Ascending aorta (tissue), 2 donors: ENCODE results near the gene NPTXR. TPM values are rescaled to one million over a fixed set of nuclear protein-coding genes. Genes with fewer than 3 reads are reported as not detected.

Source experiments
- DNase-seq, 2 donors: peaks; one replicate each; pipeline ENCODE4 v3.0.0-alpha.2; 2019; ENCODE audit warnings: low spot score in 2 of 2
- H3K27ac ChIP-seq, 2 donors: fragments of 200-600 bp; sonication (generic); one replicate each; pipeline ENCODE4 v1.5.1; 2016 to 2017; ENCODE audit warnings: mild to moderate bottlenecking in 1 of 2
- H3K27me3 ChIP-seq: fragments of 200-600 bp; sonication (generic); one replicate; pipeline ENCODE4 v1.5.1; 2017
- H3K36me3 ChIP-seq, 2 donors: fragments of 200-600 bp; sonication (generic); one replicate each; pipeline ENCODE4 v1.5.1; 2016
- H3K4me1 ChIP-seq, 2 donors: fragments of 200-600 bp; sonication (generic); one replicate each; pipeline ENCODE4 v1.5.1; 2016 to 2017; ENCODE audit warnings: mild to moderate bottlenecking in 1 of 2
- H3K4me3 ChIP-seq, 2 donors: fragments of 200-600 bp; sonication (generic); one replicate each; pipeline ENCODE4 v1.5.1; 2016 to 2017; ENCODE audit warnings: mild to moderate bottlenecking in 1 of 2
- H3K9me3 ChIP-seq, 2 donors: fragments of 200-600 bp; sonication (generic); one replicate each; pipeline ENCODE4 v1.5.1; 2016
- intact Hi-C: fragments of 100-400 bp; cut with DNase I; formaldehyde crosslinking; loops from one replicate; pipeline ENCODE4 v1.15.1; 2023
- total RNA-seq: library from RNA; depleted of rRNA; stranded (reverse); fragments of >200 nt; gene quantifications from one replicate; pipeline ENCODE4 v1.1.0, GENCODE V29; 2016
- TF ChIP-seq, protein P1 (sequence below), 3 experiments: fragments of 200-600 bp in 2 of 3; fragments of 450-650 bp in 1 of 3; sonication (generic) in 2 of 3; IDR thresholded peaks; one replicate each; pipeline ENCODE4 v1.5.1; 2016 to 2019; ENCODE audit warnings: antibody characterized with exemption in 3 of 3, mild to moderate bottlenecking in 1 of 3, moderate library complexity in 1 of 3

NPTXR gene
- total RNA-seq, 1 donor from 2014 or later, result 46.3 TPM

DNA sequence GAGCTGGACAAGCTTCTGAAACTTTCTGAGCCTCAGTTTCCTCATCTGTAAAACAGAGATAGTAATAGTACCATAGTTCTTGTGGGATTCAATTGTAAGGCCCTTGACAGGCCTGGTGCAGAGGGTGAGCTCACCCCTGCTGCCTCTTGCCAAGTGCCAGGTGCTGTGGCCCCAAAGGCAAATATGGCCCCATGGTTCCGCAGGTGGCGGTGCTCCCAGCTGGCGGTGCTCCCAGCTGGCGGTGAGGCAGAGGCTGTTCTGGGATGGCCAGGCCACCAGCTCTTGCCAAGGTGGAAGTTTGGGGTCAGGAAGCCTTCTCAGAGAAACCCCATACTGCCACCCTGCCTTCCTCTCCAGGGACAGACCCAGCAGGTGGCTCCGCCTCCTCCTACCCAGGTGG, 8.8 kb downstream of the NPTXR start:
- Histone ChIP-seq H3K27me3 (no peaks in the 10 kb centered on the region), H3K36me3 (no peaks in the 10 kb centered on the region), H3K4me1 (no peaks in the 10 kb centered on the region), H3K9me3 (no peaks in the 10 kb centered on the region), H3K27ac (no peak overlapping the region), H3K4me3 (no peak overlapping the region)
- DNase-seq, result no peak
- intact Hi-C loops, result no loop called here
- TF ChIP-seq, protein P1, sequence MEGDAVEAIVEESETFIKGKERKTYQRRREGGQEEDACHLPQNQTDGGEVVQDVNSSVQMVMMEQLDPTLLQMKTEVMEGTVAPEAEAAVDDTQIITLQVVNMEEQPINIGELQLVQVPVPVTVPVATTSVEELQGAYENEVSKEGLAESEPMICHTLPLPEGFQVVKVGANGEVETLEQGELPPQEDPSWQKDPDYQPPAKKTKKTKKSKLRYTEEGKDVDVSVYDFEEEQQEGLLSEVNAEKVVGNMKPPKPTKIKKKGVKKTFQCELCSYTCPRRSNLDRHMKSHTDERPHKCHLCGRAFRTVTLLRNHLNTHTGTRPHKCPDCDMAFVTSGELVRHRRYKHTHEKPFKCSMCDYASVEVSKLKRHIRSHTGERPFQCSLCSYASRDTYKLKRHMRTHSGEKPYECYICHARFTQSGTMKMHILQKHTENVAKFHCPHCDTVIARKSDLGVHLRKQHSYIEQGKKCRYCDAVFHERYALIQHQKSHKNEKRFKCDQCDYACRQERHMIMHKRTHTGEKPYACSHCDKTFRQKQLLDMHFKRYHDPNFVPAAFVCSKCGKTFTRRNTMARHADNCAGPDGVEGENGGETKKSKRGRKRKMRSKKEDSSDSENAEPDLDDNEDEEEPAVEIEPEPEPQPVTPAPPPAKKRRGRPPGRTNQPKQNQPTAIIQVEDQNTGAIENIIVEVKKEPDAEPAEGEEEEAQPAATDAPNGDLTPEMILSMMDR (IDR thresholded peaks at IDR 0.05), result no peak

DNA sequence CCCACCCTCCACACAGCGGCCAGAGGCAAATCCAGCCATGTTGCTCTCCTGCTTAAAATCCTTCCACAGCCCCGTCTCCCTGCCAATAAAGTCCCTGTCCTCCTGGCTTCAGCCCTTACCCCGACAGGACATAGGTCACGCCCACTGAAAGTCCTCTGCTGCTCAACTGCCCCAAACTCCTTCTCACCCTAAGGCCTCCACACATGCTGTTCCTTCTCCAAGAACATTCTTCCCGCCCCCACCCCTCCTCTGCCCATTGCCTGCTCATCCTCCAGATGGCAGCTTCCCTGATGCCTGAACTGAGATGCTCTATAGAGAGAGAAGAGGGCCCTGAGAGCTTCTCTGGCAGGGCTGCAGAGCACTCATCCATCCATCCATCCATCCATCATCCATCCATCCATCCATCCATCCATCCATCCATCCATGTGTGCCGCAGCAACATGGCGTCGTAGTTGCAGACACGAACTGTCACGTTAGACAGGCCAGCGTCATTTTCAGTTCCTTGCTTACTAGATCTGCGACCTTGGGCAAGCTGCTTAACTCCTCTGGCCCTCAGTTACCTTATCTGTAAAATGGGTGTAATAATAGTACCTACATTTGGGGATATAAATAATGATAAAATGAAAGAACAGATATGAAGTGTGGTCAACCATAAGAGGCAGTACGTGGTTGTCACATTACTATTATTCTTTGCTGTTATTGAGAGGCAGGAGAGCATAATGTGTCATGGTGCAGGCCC, 9.4 kb downstream of the NPTXR start:
- no peaks in the 10 kb centered on the region for H3K4me1 ChIP-seq
- no peaks in the 10 kb centered on the region for H3K9me3 ChIP-seq
- no peaks in the 10 kb centered on the region for H3K36me3 ChIP-seq
- DNase-seq, result no peak
- intact Hi-C loops, result no loop called here
- no peak overlapping the region for H3K4me3 ChIP-seq
- no peaks in the 10 kb centered on the region for H3K27me3 ChIP-seq
- no peak overlapping the region for H3K27ac ChIP-seq
- TF ChIP-seq, protein P1 (IDR thresholded peaks at IDR 0.05), result no peak

DNA sequence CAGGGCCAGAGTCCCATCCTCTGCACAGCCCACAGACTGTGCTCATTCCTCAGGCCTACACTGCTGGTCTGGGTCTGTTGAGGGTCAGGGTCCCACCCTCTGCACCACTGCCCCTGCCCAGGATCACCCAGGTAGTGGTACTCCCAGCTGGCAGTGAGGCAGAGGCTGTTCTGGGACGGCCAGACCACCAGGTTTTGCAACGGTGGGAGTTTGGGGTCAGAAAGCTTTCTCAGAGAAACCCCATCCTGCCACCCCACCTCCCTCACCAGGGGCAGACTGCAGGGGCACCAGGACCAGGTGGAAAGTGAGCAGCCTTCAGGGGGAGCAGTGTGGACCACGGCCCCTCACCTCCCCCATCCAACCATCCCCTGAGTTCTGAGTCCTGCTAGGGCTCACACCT, 10.8 kb downstream of the NPTXR start:
- Histone ChIP-seq H3K9me3 (no peaks in the 10 kb centered on the region), H3K27ac (no peak overlapping the region), H3K27me3 (no peaks in the 10 kb centered on the region), H3K4me1 (no peaks in the 10 kb centered on the region), H3K4me3 (no peak overlapping the region), H3K36me3 (no peaks in the 10 kb centered on the region)
- intact Hi-C loops, result no loop called here
- TF ChIP-seq, protein P1 (IDR thresholded peaks at IDR 0.05), result no peak
- no peak for DNase-seq

DNA sequence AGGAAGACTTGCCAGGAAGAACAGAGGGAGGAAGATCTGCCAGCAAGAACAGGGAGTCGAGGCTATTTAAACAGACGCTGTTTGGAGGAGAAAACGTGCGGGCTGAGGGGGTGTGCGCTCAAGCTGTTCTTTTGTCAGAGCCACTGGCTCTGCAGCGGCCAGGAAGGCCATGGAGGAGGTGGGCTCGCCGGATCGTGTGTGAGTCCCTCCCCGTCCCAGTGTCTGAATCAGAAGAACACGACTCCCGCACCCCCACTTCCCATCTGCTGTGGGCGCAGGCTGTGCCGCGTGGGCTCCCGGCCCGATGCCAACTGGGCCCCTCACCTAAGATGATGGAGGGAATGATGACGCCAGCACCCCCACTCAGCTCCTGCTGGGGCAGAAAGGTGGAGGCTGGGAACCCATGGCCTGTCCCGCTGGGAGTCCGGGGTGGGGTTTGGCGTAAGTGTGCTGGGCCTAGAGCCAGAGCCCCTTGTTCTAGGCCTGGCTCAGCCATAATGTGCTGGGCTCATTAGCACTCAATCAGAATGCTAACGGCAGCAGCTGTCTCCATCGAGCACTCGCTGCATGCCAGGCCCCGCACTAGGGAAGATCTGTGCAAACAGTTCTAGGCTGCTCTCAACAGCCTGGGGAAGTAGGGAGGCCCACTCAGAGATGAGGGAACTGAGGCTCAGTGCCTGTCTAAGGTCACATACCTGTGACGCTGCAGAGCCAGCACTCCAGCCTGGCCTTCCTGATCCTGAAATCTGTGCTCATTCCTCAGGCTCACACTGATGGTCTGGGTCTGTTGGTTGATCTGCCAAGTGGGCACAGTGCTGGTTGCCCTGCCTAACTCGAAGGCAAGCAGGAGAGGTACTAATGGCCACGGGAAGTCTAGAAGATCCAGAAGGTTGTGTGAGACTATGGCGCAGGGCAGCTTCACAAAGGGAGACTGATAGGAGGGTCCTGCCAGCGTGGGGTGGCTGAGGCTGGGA, 11.5 kb downstream of the NPTXR start:
- Histone ChIP-seq H3K4me3 (no peak overlapping the region), H3K27ac (no peak overlapping the region), H3K27me3 (no peaks in the 10 kb centered on the region), H3K4me1 (no peaks in the 10 kb centered on the region), H3K36me3 (no peaks in the 10 kb centered on the region), H3K9me3 (no peaks in the 10 kb centered on the region)
- intact Hi-C loops, result no loop called here
- DNase-seq, result no peak
- TF ChIP-seq, protein P1 (IDR thresholded peaks at IDR 0.05), result no peak

DNA sequence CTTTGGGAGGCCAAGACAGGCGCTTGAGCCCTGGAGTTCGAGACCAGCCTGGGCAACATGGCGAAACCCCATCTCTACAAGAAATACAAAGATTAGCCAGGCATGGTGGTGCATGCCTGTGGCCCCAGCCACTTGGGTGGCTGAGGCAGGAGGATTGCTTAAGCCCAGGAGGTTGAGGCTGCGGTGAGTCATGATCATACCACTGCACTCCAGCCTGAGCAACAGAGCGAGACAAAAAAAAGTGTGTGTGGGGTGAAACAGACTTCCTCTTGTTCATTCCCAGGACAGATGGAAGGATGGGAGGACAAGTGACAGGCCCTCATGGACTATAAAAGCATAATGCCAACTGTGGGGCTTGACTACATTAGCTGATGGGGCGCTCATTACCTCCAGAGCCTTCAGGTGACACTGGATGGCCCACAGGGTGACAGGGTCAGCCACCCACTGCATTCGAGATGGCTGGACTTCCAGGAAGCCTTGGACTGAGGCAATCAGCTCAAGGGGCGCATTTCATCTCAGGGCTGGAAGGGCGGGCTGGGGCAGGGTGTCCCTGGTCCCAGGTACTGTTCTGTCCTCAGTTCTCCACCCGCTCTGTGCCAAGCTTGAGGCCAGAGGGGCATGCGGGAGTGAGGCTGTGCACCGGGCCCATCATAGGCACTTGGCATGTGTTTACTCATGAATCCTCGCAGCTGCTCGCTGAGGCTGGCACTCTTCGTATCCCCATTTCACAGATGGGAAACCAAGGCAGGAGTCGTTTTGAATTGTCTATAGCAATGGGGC, 12.5 kb downstream of the NPTXR start:
- Histone ChIP-seq H3K36me3 (peaks cover 0 to 6% of the 10 kb centered on the region in 2 donors), H3K9me3 (no peaks in the 10 kb centered on the region), H3K27ac (no peak overlapping the region), H3K4me3 (no peak overlapping the region), H3K27me3 (no peaks in the 10 kb centered on the region), H3K4me1 (no peaks in the 10 kb centered on the region)
- TF ChIP-seq, protein P1 (IDR thresholded peaks at IDR 0.05), result no peak
- intact Hi-C loops, result no loop called here
- DNase-seq, result no peak
